LoVo (cell line): ENCODE results near the gene MAN2B1.
"Not testable (repeated sequence)": the region's sequence is repeated elsewhere in the genome, so short reads cannot be mapped to it uniquely, and the experiment has no call there.

Experiments used
- DNase-seq: peaks from one replicate; pipeline ENCODE4 v3.0.0-alpha.2; 2016; ENCODE audit warnings: low spot score

Gene MAN2B1

GRCh38 chr19:12689012-12689411, 22.5 kb upstream of the MAN2B1 start:
- DNase-seq: no peak

GRCh38 chr19:12687496-12688196, 21.1 kb upstream of the MAN2B1 start, which contains the start of gene GNG14:
Gene GNG14 (plus strand): TSS chr19:12687998. CDS start chr19:12688049, 51 bp downstream.
- no peak for DNase-seq

- no peak for DNase-seq
Measured at GRCh38 chr19:12685831-12686230, 19.3 kb upstream of the MAN2B1 start.

- DNase-seq: peak; percentile 95
Measured at GRCh38 chr19:12681074-12681987, 14.8 kb upstream of the MAN2B1 start, which contains the start of gene DHPS. Gene DHPS (minus strand): TSS chr19:12681880. CDS start chr19:12681766, 114 bp downstream.

- DNase-seq: no peak
Measured at GRCh38 chr19:12680034-12680433, 13.5 kb upstream of the MAN2B1 start.

GRCh38 chr19:12678039-12678438, 11.5 kb upstream of the MAN2B1 start:
- not testable (repeated sequence) for DNase-seq

- no peak for DNase-seq
Measured at GRCh38 chr19:12676928-12677327, 10.4 kb upstream of the MAN2B1 start.

GRCh38 chr19:12676384-12676792, 9.8 kb upstream of the MAN2B1 start:
- DNase-seq: peak; percentile 72

- no peak for DNase-seq
Measured at GRCh38 chr19:12675940-12676339, 9.4 kb upstream of the MAN2B1 start.

GRCh38 chr19:12675399-12675798, 8.9 kb upstream of the MAN2B1 start:
- no peak for DNase-seq

GRCh38 chr19:12672744-12673143, 6.2 kb upstream of the MAN2B1 start:
- DNase-seq: no peak

GRCh38 chr19:12670159-12670928, 3.8 kb upstream of the MAN2B1 start:
- no peak for DNase-seq

- peak; percentile 83 for DNase-seq
Measured at GRCh38 chr19:12669270-12670158, 3.0 kb upstream of the MAN2B1 start.

- peak; percentile 46 for DNase-seq
Measured at GRCh38 chr19:12668932-12669269, 2.4 kb upstream of the MAN2B1 start.

GRCh38 chr19:12668346-12668745, 1.8 kb upstream of the MAN2B1 start:
- DNase-seq: no peak

- no peak for DNase-seq
Measured at GRCh38 chr19:12667731-12668302, 1.3 kb upstream of the MAN2B1 start.

GRCh38 chr19:12665671-12666264, 774 bp downstream of the MAN2B1 start:
- DNase-seq: no peak

- no peak for DNase-seq
Measured at GRCh38 chr19:12665281-12665573, 1.3 kb downstream of the MAN2B1 start.

- DNase-seq: no peak
Measured at GRCh38 chr19:12664406-12665280, 1.9 kb downstream of the MAN2B1 start.

- no peak for DNase-seq
Measured at GRCh38 chr19:12660980-12661379, 5.6 kb downstream of the MAN2B1 start.
